Measurements from ENCODE around the gene GLE1.

GLE1 gene

DNA sequence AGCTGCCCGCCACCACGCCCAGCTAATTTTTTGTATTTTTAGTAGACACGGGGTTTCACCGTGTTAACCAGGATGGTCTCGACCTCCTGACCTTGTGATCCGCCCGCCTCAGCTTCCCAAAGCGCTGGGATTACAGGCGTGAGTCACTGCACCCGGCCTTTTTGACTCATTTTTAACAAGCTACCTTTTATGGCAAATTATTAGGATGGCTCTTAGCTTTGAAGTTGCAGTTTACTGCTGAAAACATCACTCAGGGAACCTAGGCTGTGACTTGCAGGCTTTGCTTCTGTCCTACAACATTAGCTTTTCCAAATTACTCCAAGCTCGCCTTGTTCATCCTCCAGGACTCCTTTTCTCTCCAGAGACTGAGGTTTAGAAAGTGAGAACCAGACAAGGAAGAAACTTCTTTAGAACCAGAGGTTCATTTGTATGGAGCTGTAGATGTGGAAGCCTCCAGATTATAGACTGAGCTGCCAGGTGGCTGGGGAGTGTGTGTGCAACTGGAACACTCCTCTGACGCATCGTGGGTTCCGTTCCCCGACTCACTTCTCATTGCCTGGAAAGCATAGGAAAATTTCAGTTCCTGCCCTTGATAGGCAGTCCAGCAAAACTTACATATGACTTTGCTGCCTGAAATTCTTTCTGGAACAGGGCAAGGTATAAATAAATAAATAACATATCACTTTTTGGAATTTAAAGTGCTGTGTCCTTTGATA, 24.1 kb downstream of the GLE1 start:
- no peak overlapping the region for H3K27ac ChIP-seq (replicated peaks)
- DNase-seq (ENCODE audit: low read depth in 1 of 2, low spot score in 1 of 2), result no peak
- TF ChIP-seq SPI1 (IDR thresholded peaks at IDR 0.05; ENCODE audit: borderline replicate concordance, low read depth) (no peak), REST (IDR thresholded peaks at IDR 0.05; ENCODE audit: insufficient replicate concordance, low read depth) (no peak), GABPA (IDR thresholded peaks at IDR 0.05; ENCODE audit: low read depth) (no peak), POLR2AphosphoS5 (IDR thresholded peaks at IDR 0.05; ENCODE audit: low read depth) (no peak), CTCF (IDR thresholded peaks at IDR 0.05; ENCODE audit: insufficient read depth, low read length) (no peak)
- H3K27me3 ChIP-seq (ENCODE audit: insufficient read depth, poor library complexity, severe bottlenecking), result no peaks in the 10 kb centered on the region
- no peak overlapping the region for H3K4me3 ChIP-seq (replicated peaks; ENCODE audit: insufficient read depth, low read length)

DNA sequence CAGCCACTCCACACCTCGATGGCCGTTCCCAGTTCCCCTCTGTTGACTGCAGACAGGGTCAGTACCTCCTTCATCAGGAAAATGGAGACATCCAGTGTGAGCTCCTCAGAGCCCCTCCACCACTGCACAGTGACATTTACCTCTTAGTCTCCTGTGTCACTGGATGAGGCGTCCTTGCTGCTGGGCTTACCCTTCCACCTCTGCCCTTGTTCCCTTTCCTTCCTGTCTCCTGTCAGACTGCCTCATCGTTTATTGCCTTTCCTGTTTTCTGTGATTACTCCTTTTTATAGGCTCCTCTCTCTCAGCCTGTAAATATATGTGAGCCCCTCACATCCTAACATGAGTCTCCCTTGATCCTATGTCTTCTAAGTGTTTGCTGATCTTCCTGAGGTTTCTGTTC, 24.7 kb downstream of the GLE1 start:
- Histone ChIP-seq H3K27me3 (ENCODE audit: insufficient read depth, poor library complexity, severe bottlenecking) (no peaks in the 10 kb centered on the region), H3K27ac (replicated peaks) (no peak overlapping the region), H3K4me3 (replicated peaks; ENCODE audit: insufficient read depth, low read length) (no peak overlapping the region)
- DNase-seq (ENCODE audit: low read depth in 1 of 2, low spot score in 1 of 2), result no peak
- TF ChIP-seq REST (IDR thresholded peaks at IDR 0.05; ENCODE audit: insufficient replicate concordance, low read depth) (no peak), SPI1 (IDR thresholded peaks at IDR 0.05; ENCODE audit: borderline replicate concordance, low read depth) (no peak), POLR2AphosphoS5 (IDR thresholded peaks at IDR 0.05; ENCODE audit: low read depth) (no peak), CTCF (IDR thresholded peaks at IDR 0.05; ENCODE audit: insufficient read depth, low read length) (no peak), GABPA (IDR thresholded peaks at IDR 0.05; ENCODE audit: low read depth) (no peak)

GRCh38 chr9:128532581-128532980, 28.1 kb downstream of the GLE1 start:
- Histone ChIP-seq H3K27ac (replicated peaks) (no peak overlapping the region), H3K27me3 (ENCODE audit: insufficient read depth, poor library complexity, severe bottlenecking) (no peaks in the 10 kb centered on the region), H3K4me3 (replicated peaks; ENCODE audit: insufficient read depth, low read length) (no peak overlapping the region)
- DNase-seq (ENCODE audit: low read depth in 1 of 2, low spot score in 1 of 2), result no peak
- TF ChIP-seq REST (IDR thresholded peaks at IDR 0.05; ENCODE audit: insufficient replicate concordance, low read depth) (no peak), POLR2AphosphoS5 (IDR thresholded peaks at IDR 0.05; ENCODE audit: low read depth) (no peak), CTCF (IDR thresholded peaks at IDR 0.05; ENCODE audit: insufficient read depth, low read length) (no peak), GABPA (IDR thresholded peaks at IDR 0.05; ENCODE audit: low read depth) (no peak), SPI1 (IDR thresholded peaks at IDR 0.05; ENCODE audit: borderline replicate concordance, low read depth) (no peak)

Data from HL-60 (cell line).